GM12878 (cell line): ENCODE measurements around the gene JAKMIP1.

ENCODE experiments used
- CTCF ChIP-seq, 3 experiments: IDR thresholded peaks in 2 of 3; conservative IDR thresholded peaks in 1 of 3; 2 replicates each; pipeline ENCODE4 v1.5.1; 2011; ENCODE audit warnings: low read depth in 3 of 3, low read length in 3 of 3, mild to moderate bottlenecking in 3 of 3, control low read depth in 2 of 3, moderate library complexity in 2 of 3, inconsistent platforms in 1 of 3, mixed read lengths in 1 of 3; ENCODE audit not compliant: control insufficient read depth in 2 of 3, insufficient read depth in 1 of 3; ENCODE audit errors: extremely low read depth in 1 of 3
- EZH2 ChIP-seq: IDR thresholded peaks from 2 replicates; pipeline ENCODE4 v1.6.1; 2012; ENCODE audit warnings: low read depth, mild to moderate bottlenecking, control low read depth, inconsistent platforms, low read length, borderline replicate concordance; ENCODE audit not compliant: control insufficient read depth
- FOXM1 ChIP-seq: IDR thresholded peaks from 2 replicates; pipeline ENCODE4 v1.6.1; 2012; ENCODE audit warnings: low read depth, mild to moderate bottlenecking, inconsistent platforms, low read length, moderate library complexity
- KLF5 ChIP-seq: fragments of 450-650 bp; IDR thresholded peaks from 2 replicates; pipeline ENCODE4 v1.6.1; 2014; ENCODE audit warnings: mild to moderate bottlenecking; ENCODE audit not compliant: partially characterized antibody
- MTA3 ChIP-seq: IDR thresholded peaks from 2 replicates; pipeline ENCODE4 v1.6.1; 2012; ENCODE audit warnings: low read length, inconsistent platforms, borderline replicate concordance
- RCOR1 ChIP-seq: conservative IDR thresholded peaks from 2 replicates; pipeline ENCODE4 v1.6.1; 2012; ENCODE audit warnings: low read depth, low read length, improper control_type of control experiment
- SRF ChIP-seq, 2 experiments: IDR thresholded peaks; 2 replicates each; pipeline ENCODE4 v1.6.1; 2011; ENCODE audit warnings: low read depth in 2 of 2, low read length in 2 of 2, mild to moderate bottlenecking in 1 of 2, moderate library complexity in 1 of 2
- USF1 ChIP-seq: IDR thresholded peaks from 2 replicates; pipeline ENCODE4 v1.6.1; 2011; ENCODE audit warnings: borderline replicate concordance, low read depth, mild to moderate bottlenecking, moderate library complexity, mixed read lengths, low read length; ENCODE audit not compliant: insufficient read depth; ENCODE audit errors: extremely low read length
- YY1 ChIP-seq: IDR thresholded peaks from 2 replicates; pipeline ENCODE4 v1.6.1; 2011; ENCODE audit warnings: low read depth, mild to moderate bottlenecking, low read length
- TF ChIP-seq, protein P1 (sequence below): IDR thresholded peaks from 2 replicates; pipeline ENCODE4 v1.6.1; 2011; ENCODE audit warnings: low read depth, mild to moderate bottlenecking, low read length, moderate library complexity, borderline replicate concordance; ENCODE audit errors: extremely low read depth

DNA sequence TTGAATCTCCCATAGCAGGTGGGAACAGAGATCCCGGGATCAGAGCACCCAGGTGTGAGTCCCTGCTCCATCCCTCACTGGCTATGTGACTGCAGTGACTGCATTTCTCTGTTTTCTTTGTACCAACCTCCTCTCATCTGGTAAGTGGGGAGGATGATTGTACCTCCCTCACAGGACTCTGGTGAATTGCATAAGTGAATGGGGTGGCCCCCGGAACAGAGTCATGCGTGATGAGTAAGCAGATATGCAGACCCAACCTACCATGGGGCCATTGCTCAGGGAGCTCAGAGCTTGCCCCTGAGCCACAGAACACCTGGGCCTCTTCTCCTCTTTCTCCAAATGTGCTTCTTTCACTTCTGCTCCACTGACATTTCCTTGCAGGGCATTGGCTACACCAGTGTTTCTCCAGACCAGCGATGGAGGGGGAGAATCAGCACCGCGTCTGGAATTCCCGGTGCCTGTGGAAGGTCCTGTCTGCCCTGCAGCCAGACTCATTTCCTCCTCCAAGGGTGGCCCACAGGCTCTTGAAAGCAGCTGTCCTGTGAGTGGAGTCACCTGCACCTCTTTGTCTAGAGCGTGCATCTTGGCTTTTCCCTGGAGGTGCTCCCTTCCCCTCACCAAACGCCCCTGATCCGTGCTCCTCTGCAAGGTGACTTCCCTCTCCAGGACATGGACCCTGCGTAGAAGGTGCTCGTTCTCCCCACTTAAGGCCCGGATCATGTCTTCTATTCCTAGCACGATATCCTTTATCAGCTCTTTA lies 212.1 kb downstream of the JAKMIP1 start:
- TF ChIP-seq CTCF (IDR thresholded peaks at IDR 0.05 in 2 of 3, conservative IDR thresholded peaks at IDR 0.05 in 1 of 3; ENCODE audit: control insufficient read depth in 2 of 3, extremely low read depth in 1 of 3, insufficient read depth in 1 of 3, low read depth in 3 of 3, low read length in 3 of 3), result no peak
- no peak for TF ChIP-seq EZH2
- no peak for TF ChIP-seq FOXM1
- no peak for TF ChIP-seq KLF5
- TF ChIP-seq, protein P1, sequence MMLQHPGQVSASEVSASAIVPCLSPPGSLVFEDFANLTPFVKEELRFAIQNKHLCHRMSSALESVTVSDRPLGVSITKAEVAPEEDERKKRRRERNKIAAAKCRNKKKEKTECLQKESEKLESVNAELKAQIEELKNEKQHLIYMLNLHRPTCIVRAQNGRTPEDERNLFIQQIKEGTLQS, result no peak
- no peak for TF ChIP-seq USF1
- TF ChIP-seq SRF (IDR thresholded peaks at IDR 0.05; ENCODE audit: low read depth in 2 of 2, low read length in 2 of 2), result no peak
- no peak for TF ChIP-seq RCOR1
- no peak for TF ChIP-seq MTA3
- TF ChIP-seq YY1, result no peak
